GM12878 (cell line): ENCODE data around the gene RRAGD. TPM values are rescaled to one million over a fixed set of nuclear protein-coding genes. Genes with fewer than 3 reads are reported as not detected.

Experiments
- ATAC-seq: fragments of 200-7000 bp; cut with Tn5 transposase; 3 replicates; pipeline ENCODE4 v1.9.1; 2020; ENCODE audit warnings: mild to moderate bottlenecking, moderate library complexity
- BruUV-seq: library from RNA; stranded (reverse); fragments of 400-500 nt; replicated peaks from 2 replicates; lab custom pipeline; 2021; lab: Mats Ljungman, UMichigan
- CTCF ChIA-PET: fragments of 300-600 bp; sonication (Branson Sonifier 250); formaldehyde crosslinking; extraction: SDS; loops from one replicate; lab custom pipeline; 2021; ENCODE audit warnings: inconsistent platforms; lab: Yijun Ruan, JAX
- POLR2A ChIA-PET: fragments of 350-600 bp; formaldehyde crosslinking; extraction: SDS; loops from one replicate; lab custom pipeline; 2021; ENCODE audit warnings: inconsistent platforms; lab: Charles Lee
- RAD21 ChIA-PET: fragments of 300-600 bp; sonication (Branson Sonifier 250); formaldehyde crosslinking; loops from one replicate; lab custom pipeline; 2023; ENCODE audit warnings: antibody characterized with exemption; ENCODE audit not compliant: unreplicated experiment; lab: Charles Lee
- SMC1A ChIA-PET: fragments of 300-600 bp; sonication (Branson Sonifier 250); formaldehyde crosslinking; loops from one replicate; lab custom pipeline; 2023; ENCODE audit not compliant: unreplicated experiment, uncharacterized antibody; lab: Charles Lee
- DNase-seq: peaks from one replicate; pipeline ENCODE4 v3.0.0-alpha.2; 2011; ENCODE audit warnings: low read depth, low spot score
- FAIRE-seq: peaks from 3 replicates; lab custom pipeline; 2011; peaks lifted over from hg19 to GRCh38; lab: Jason Lieb, UNC
- H2AFZ ChIP-seq: 2 replicates; pipeline ENCODE4 v1.6.0; 2011; ENCODE audit warnings: low read depth, low read length, control low read depth; ENCODE audit not compliant: control insufficient read depth
- H3K27ac ChIP-seq: 2 replicates; pipeline ENCODE4 v1.5.1; 2011; ENCODE audit warnings: control low read depth; ENCODE audit not compliant: control insufficient read depth, insufficient read depth
- H3K27me3 ChIP-seq, 2 experiments: replicated peaks in 1 of 2; 2 replicates each; pipeline versions ENCODE4 v1.6.0 to v1.6.1; 2011; ENCODE audit warnings: low read length in 1 of 2; ENCODE audit not compliant: control insufficient read depth in 2 of 2, insufficient read depth in 2 of 2
- H3K36me3 ChIP-seq, 2 experiments: 2 replicates each; pipeline ENCODE4 v1.5.1; 2011; ENCODE audit warnings: low read length in 1 of 2; ENCODE audit not compliant: control insufficient read depth in 2 of 2, insufficient read depth in 2 of 2
- H3K4me1 ChIP-seq: 2 replicates; pipeline ENCODE4 v1.6.1; 2011; ENCODE audit warnings: mild to moderate bottlenecking, low read length, moderate library complexity, mixed read lengths; ENCODE audit not compliant: control insufficient read depth, insufficient read depth
- H3K4me2 ChIP-seq: 2 replicates; pipeline ENCODE4 v1.6.0; 2011; ENCODE audit warnings: control low read depth; ENCODE audit not compliant: control insufficient read depth, insufficient read depth
- H3K4me3 ChIP-seq: fragments of 200-600 bp; sonication (generic); 2 replicates; pipeline ENCODE4 v1.5.1; 2016
- H3K79me2 ChIP-seq: 2 replicates; pipeline ENCODE4 v1.6.0; 2011; ENCODE audit warnings: low read length; ENCODE audit not compliant: control insufficient read depth, insufficient read depth
- H3K9ac ChIP-seq: 2 replicates; pipeline ENCODE4 v1.8.0; 2011; ENCODE audit warnings: low read length, control low read depth, mixed read lengths; ENCODE audit not compliant: control insufficient read depth, insufficient read depth
- H3K9me3 ChIP-seq: replicated peaks from 3 replicates; pipeline ENCODE4 v1.5.1; 2011; ENCODE audit warnings: mild to moderate bottlenecking, low read length; ENCODE audit not compliant: control insufficient read depth, insufficient read depth
- H4K20me1 ChIP-seq: 2 replicates; pipeline ENCODE4 v1.6.0; 2011; ENCODE audit not compliant: control insufficient read depth, insufficient read depth
- NFYB ChIP-seq: IDR thresholded peaks from 2 replicates; pipeline ENCODE4 v1.6.1; 2011; ENCODE audit warnings: low read depth, mild to moderate bottlenecking, low read length, improper control_type of control experiment, moderate library complexity; ENCODE audit not compliant: insufficient read depth
- WGBS: methylation state at CpG from one replicate; pipeline ENCODE4 v1.1.6; 2016; ENCODE audit warnings: low lambda C conversion rate; ENCODE audit not compliant: insufficient replicate concordance, insufficient coverage; ENCODE audit errors: missing lambda C conversion rate; 5-methylcytosine and 5-hydroxymethylcytosine counted together
- in situ Hi-C: fragments of 300-500 bp; cut with MboI; formaldehyde crosslinking; loops from 9 replicates; pipeline ENCODE4 v1.14.3; 2018; ENCODE audit warnings: mixed read lengths
- intact Hi-C: fragments of 100-400 bp; cut with micrococcal nuclease; formaldehyde crosslinking; loops from one replicate; pipeline ENCODE4 v1.14.2; 2022; ENCODE audit not compliant: unreplicated experiment
- polyA plus RNA-seq, 11 experiments: library from polyadenylated mRNA; depleted of rRNA in 4 of 11; unstranded in 6 of 11; stranded (reverse) in 5 of 11; fragments of >200 nt; fragmentation: Nextera tagmentation in 4 of 11; fragmentation: Illumina TruSeq in 1 of 11; extraction: Ambion mirVana in 4 of 11; extraction: Trizol in 1 of 11; gene quantifications; 1 replicate in 1 of 11; 2 replicates in 10 of 11; pipeline versions ENCODE4 v1.2.1 to v1.2.3, GENCODE V29; 2011 to 2016; ENCODE audit warnings: inconsistent platforms in 2 of 11, missing spikeins in 2 of 11, low read depth in 1 of 11
- total RNA-seq, 4 experiments: library from RNA; depleted of rRNA in 3 of 4; stranded (reverse); fragments of >200 nt in 3 of 4; fragmentation: Illumina TruSeq in 1 of 4; extraction: Trizol in 1 of 4; gene quantifications; 2 replicates each; pipeline versions ENCODE4 v1.2.1 to v1.2.3, GENCODE V29; 2013 to 2021
- TF ChIP-seq, protein P1 (sequence below): fragments of 450-650 bp; IDR thresholded peaks from 2 replicates; pipeline ENCODE4 v1.6.1; 2016; ENCODE audit warnings: mild to moderate bottlenecking, moderate library complexity, borderline replicate concordance

Gene RRAGD
- total and polyA plus RNA-seq, 10 of the 15 experiments (the other 5 are each of a cell fraction or from before 2014, with no cell fraction given), result 4.6 to 17.4 (median 8.5) TPM

GRCh38 chr6:89460713-89461112, 48.6 kb upstream of the RRAGD start:
- intact Hi-C loops, result no loop called here
- ChIA-PET POLR2A (no interaction called here), SMC1A (interaction anchor here (1.1 kb wide), 1 partner anchor 11 kb away, joined by 3 read pairs; no protein-coding TSS in a partner anchor), CTCF (no interaction called here), RAD21 (no interaction called here)
- 62% methylated on average over 7 of the region's 7 CpGs for WGBS
- H3K9ac ChIP-seq, result no peak overlapping the region
- H2AFZ ChIP-seq, result no peak overlapping the region
- no peaks in the 10 kb centered on the region for H3K4me1 ChIP-seq
- H3K4me2 ChIP-seq, result no peak overlapping the region
- H3K9me3 ChIP-seq, result no peaks in the 10 kb centered on the region
- H3K27me3 ChIP-seq, result no peaks in the 10 kb centered on the region
- H3K79me2 ChIP-seq, result no peaks in the 10 kb centered on the region
- no peaks in the 10 kb centered on the region for H3K36me3 ChIP-seq
- ATAC-seq, result no peak
- DNase-seq, result no peak
- in situ Hi-C loops, result no loop called here
- no peaks in the 10 kb centered on the region for H4K20me1 ChIP-seq
- no TSS peak for BruUV-seq
- H3K27ac ChIP-seq, result no peak overlapping the region
- FAIRE-seq, result no peak
- H3K4me3 ChIP-seq, result no peak overlapping the region
- TF ChIP-seq NFYB, result no peak
- TF ChIP-seq, protein P1, sequence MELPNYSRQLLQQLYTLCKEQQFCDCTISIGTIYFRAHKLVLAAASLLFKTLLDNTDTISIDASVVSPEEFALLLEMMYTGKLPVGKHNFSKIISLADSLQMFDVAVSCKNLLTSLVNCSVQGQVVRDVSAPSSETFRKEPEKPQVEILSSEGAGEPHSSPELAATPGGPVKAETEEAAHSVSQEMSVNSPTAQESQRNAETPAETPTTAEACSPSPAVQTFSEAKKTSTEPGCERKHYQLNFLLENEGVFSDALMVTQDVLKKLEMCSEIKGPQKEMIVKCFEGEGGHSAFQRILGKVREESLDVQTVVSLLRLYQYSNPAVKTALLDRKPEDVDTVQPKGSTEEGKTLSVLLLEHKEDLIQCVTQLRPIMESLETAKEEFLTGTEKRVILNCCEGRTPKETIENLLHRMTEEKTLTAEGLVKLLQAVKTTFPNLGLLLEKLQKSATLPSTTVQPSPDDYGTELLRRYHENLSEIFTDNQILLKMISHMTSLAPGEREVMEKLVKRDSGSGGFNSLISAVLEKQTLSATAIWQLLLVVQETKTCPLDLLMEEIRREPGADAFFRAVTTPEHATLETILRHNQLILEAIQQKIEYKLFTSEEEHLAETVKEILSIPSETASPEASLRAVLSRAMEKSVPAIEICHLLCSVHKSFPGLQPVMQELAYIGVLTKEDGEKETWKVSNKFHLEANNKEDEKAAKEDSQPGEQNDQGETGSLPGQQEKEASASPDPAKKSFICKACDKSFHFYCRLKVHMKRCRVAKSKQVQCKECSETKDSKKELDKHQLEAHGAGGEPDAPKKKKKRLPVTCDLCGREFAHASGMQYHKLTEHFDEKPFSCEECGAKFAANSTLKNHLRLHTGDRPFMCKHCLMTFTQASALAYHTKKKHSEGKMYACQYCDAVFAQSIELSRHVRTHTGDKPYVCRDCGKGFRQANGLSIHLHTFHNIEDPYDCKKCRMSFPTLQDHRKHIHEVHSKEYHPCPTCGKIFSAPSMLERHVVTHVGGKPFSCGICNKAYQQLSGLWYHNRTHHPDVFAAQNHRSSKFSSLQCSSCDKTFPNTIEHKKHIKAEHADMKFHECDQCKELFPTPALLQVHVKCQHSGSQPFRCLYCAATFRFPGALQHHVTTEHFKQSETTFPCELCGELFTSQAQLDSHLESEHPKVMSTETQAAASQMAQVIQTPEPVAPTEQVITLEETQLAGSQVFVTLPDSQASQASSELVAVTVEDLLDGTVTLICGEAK, result no peak
